Gastrocnemius medialis (tissue), 4 donors: ENCODE results near the gene ZNF304. TPM values are rescaled to one million over a fixed set of nuclear protein-coding genes. Genes with fewer than 3 reads are reported as not detected.

Experiments used
- ATAC-seq, 2 donors: fragments of 150-250 bp; one replicate each; pipeline ENCODE4 v1.9.1; 2016
- DNase-seq, 2 donors: peaks; one replicate each; pipeline ENCODE4 v3.0.0-alpha.2; 2019
- H3K27ac ChIP-seq, 4 donors: fragments of 200-600 bp; sonication (generic); 1 replicate in 1 of 4; 2 replicates in 3 of 4; pipeline ENCODE4 v1.5.1; 2016 to 2018; ENCODE audit warnings: mild to moderate bottlenecking in 2 of 4, moderate library complexity in 1 of 4
- H3K27me3 ChIP-seq, 3 donors: fragments of 200-600 bp; sonication (generic) in 2 of 3; 1 replicate in 1 of 3; 2 replicates in 2 of 3; pipeline versions ENCODE4 v1.5.1 to v1.6.0; 2016 to 2019; ENCODE audit warnings: mild to moderate bottlenecking in 1 of 3, moderate library complexity in 1 of 3
- H3K36me3 ChIP-seq, 2 donors: fragments of 200-600 bp; sonication (generic) in 1 of 2; one replicate each; pipeline ENCODE4 v1.5.1; 2017 to 2018
- H3K4me1 ChIP-seq, 2 donors: fragments of 200-600 bp; sonication (generic) in 1 of 2; one replicate each; pipeline ENCODE4 v1.5.1; 2016 to 2017; ENCODE audit warnings: mild to moderate bottlenecking in 2 of 2
- H3K4me3 ChIP-seq, 4 donors: fragments of 200-600 bp; sonication (generic) in 3 of 4; 1 replicate in 1 of 4; 2 replicates in 3 of 4; pipeline ENCODE4 v1.5.1; 2016 to 2019; ENCODE audit warnings: mild to moderate bottlenecking in 2 of 4
- H3K9me3 ChIP-seq, 3 donors: fragments of 200-600 bp; sonication (generic) in 2 of 3; 1 replicate in 1 of 3; 2 replicates in 2 of 3; pipeline ENCODE4 v1.5.1; 2016 to 2019
- POLR2A ChIP-seq, 2 donors: fragments of 450-650 bp; IDR thresholded peaks; one replicate each; pipeline ENCODE4 v1.6.1; 2017; ENCODE audit warnings: antibody characterized with exemption in 2 of 2, mild to moderate bottlenecking in 2 of 2, moderate library complexity in 2 of 2
- in situ Hi-C, 4 donors: fragments of 200-750 bp; cut with MboI; loops; one replicate each; pipeline versions ENCODE4 v1.15.0 to v1.8.0; 2017; ENCODE audit warnings: low sequenced_read_pairs in 4 of 4
- intact Hi-C: fragments of 100-400 bp; cut with DNase I; formaldehyde crosslinking; loops from one replicate; pipeline ENCODE4 v1.15.1; 2023; ENCODE audit warnings: low total_unique reads
- total RNA-seq, 4 donors: library from RNA; depleted of rRNA; stranded (reverse); fragments of >200 nt; gene quantifications; one replicate each; pipeline versions ENCODE4 v1.1.0 to v1.2.3, GENCODE V29; 2016
- TF ChIP-seq, protein P1 (sequence below), 5 experiments: fragments of 450-650 bp in 3 of 5; fragments of 200-600 bp in 2 of 5; sonication (generic) in 2 of 5; IDR thresholded peaks in 4 of 5; conservative IDR thresholded peaks in 1 of 5; 1 replicate in 4 of 5; 2 replicates in 1 of 5; pipeline ENCODE4 v1.5.1; 2016 to 2019; ENCODE audit warnings: antibody characterized with exemption in 5 of 5, mild to moderate bottlenecking in 3 of 5, moderate library complexity in 3 of 5

The ZNF304 gene
- total RNA-seq, 4 donors from 2014 or later: 4.1 to 6.5 (median 4.8) TPM

DNA sequence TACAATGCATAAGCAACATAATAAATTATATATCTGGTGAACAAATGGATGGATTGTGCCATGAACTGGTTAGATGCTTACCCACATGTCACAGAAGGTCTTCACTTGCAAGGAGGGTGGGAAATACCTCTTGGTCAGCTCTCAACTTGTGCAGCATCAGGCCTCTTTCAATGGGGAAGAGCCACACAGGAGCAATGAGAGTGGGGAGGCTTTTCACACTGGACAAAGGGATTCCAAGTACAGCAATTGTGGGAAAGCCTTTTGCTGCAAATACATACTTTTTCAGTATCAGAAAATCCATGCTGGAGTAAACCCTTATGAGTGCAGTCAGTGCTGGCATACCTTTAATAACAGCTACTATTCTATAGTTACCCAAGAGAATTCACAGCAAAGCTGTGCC lies 42.6 kb upstream of the ZNF304 start:
- DNase-seq: no peak
- Histone ChIP-seq H3K4me1 (peaks cover under 1 to 6% of the 10 kb centered on the region in 2 donors), H3K27me3 (no peaks in the 10 kb centered on the region), H3K9me3 (no peaks in the 10 kb centered on the region), H3K4me3 (no peak overlapping the region), H3K36me3 (peaks cover 0 to 5% of the 10 kb centered on the region in 2 donors), H3K27ac (no peak overlapping the region)
- ATAC-seq: no peak
- in situ Hi-C loops (no loop called here), intact Hi-C loops (no loop called here)
- TF ChIP-seq POLR2A (IDR thresholded peaks at IDR 0.05): no peak
- TF ChIP-seq, protein P1, sequence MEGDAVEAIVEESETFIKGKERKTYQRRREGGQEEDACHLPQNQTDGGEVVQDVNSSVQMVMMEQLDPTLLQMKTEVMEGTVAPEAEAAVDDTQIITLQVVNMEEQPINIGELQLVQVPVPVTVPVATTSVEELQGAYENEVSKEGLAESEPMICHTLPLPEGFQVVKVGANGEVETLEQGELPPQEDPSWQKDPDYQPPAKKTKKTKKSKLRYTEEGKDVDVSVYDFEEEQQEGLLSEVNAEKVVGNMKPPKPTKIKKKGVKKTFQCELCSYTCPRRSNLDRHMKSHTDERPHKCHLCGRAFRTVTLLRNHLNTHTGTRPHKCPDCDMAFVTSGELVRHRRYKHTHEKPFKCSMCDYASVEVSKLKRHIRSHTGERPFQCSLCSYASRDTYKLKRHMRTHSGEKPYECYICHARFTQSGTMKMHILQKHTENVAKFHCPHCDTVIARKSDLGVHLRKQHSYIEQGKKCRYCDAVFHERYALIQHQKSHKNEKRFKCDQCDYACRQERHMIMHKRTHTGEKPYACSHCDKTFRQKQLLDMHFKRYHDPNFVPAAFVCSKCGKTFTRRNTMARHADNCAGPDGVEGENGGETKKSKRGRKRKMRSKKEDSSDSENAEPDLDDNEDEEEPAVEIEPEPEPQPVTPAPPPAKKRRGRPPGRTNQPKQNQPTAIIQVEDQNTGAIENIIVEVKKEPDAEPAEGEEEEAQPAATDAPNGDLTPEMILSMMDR (IDR thresholded peaks at IDR 0.05 in 4 of 5, conservative IDR thresholded peaks at IDR 0.05 in 1 of 5): no peak

DNA sequence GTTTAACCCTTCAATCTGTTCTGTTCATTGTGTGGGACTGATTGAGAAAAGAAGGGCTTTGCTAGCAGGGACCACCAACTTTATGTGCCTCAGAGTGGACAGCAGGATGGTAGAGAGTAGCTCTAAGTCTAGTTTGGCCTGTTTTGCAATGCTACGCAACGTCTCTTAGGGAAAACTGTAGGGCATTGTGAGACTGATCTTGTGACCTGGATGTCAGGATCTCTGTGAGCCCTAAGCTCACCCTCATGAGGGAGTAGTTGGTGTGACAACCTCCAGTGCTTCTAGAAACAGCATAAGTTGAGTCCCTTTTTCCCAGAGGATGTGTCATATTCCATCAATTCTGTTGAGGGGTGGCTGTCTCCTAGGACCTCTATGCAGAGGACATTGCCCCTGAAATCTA lies 40.3 kb upstream of the ZNF304 start:
- no peak overlapping the region for H3K27ac ChIP-seq
- H3K4me3 ChIP-seq: no peak overlapping the region
- in situ Hi-C loops (no loop called here), intact Hi-C loops (no loop called here)
- H3K4me1 ChIP-seq: no peaks in the 10 kb centered on the region
- H3K36me3 ChIP-seq: no peaks in the 10 kb centered on the region
- TF ChIP-seq, protein P1 (IDR thresholded peaks at IDR 0.05 in 4 of 5, conservative IDR thresholded peaks at IDR 0.05 in 1 of 5): no peak
- TF ChIP-seq POLR2A (IDR thresholded peaks at IDR 0.05): no peak
- DNase-seq: no peak
- H3K9me3 ChIP-seq: no peaks in the 10 kb centered on the region
- ATAC-seq: peak in 1 of 2 donors; percentile 36
- H3K27me3 ChIP-seq: no peaks in the 10 kb centered on the region

DNA sequence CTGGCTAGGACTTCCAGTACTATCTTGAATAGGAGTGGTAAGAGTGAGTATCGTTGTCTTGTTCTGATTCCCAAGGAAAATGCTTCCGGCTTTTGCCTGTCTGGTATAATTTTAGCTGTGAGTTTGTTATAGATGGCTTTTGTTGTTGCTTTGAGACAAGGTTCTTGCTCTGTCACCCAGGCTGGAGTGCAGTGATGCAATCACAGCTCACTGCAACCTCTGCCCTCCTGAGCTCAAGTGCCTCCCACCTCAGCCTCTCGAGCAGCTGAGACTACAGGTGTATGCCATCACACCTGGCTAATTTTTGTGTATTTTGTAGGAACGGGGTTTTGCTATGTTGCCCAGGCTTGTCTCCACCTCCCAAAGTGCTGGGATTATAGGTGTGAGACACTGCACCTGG lies 36.9 kb upstream of the ZNF304 start:
- Histone ChIP-seq H3K27me3 (no peaks in the 10 kb centered on the region), H3K4me1 (no peaks in the 10 kb centered on the region)

DNA sequence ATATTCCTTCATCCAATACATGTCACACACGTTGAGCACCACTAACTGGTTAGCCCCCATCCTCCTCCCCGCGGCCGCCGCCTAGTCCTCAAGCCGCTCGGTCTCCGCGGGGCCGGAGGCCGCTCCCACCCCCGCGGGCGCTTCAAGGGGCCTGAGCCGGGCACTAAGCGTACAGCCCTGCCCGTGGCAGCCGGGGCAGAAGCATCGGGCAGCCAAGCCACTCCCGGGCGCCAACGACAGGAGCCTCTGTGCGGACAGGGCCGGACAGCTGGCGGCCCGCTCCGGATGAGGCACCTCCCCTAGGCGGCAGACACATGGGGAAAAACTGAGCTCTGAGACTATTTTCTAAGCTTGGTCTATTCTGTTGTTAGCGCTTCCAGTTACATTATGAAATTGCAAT lies 33.6 kb upstream of the ZNF304 start:
- Histone ChIP-seq H3K27ac (peak overlapping the region; percentile 33 to 71 (median 50)), H3K4me3 (peak overlapping the region; percentile 34 to 47 (median 44)), H3K27me3 (no peaks in the 10 kb centered on the region), H3K4me1 (peaks cover 15 to 19% of the 10 kb centered on the region in 2 donors), H3K9me3 (no peaks in the 10 kb centered on the region), H3K36me3 (no peaks in the 10 kb centered on the region)
- DNase-seq (peak in 1 of 2 donors; percentile 38), ATAC-seq (peak in 1 of 2 donors; percentile 21)
- TF ChIP-seq, protein P1 (IDR thresholded peaks at IDR 0.05 in 4 of 5, conservative IDR thresholded peaks at IDR 0.05 in 1 of 5): no peak
- no peak for TF ChIP-seq POLR2A (IDR thresholded peaks at IDR 0.05)
- in situ Hi-C loops (no loop called here), intact Hi-C loops (loop anchor here (2.0 kb wide), 1 partner anchor 15 kb away; no protein-coding TSS in a partner anchor)

More for the DNA sequence above, 36.9 kb upstream of the ZNF304 start:
- ATAC-seq: no peak
- Histone ChIP-seq H3K36me3 (no peaks in the 10 kb centered on the region), H3K4me3 (no peak overlapping the region), H3K27ac (no peak overlapping the region), H3K9me3 (no peaks in the 10 kb centered on the region)
- in situ Hi-C loops: no loop called here
- intact Hi-C loops: no loop called here
- TF ChIP-seq POLR2A (IDR thresholded peaks at IDR 0.05): no peak
- TF ChIP-seq, protein P1 (IDR thresholded peaks at IDR 0.05 in 4 of 5, conservative IDR thresholded peaks at IDR 0.05 in 1 of 5): no peak
- DNase-seq: no peak

DNA sequence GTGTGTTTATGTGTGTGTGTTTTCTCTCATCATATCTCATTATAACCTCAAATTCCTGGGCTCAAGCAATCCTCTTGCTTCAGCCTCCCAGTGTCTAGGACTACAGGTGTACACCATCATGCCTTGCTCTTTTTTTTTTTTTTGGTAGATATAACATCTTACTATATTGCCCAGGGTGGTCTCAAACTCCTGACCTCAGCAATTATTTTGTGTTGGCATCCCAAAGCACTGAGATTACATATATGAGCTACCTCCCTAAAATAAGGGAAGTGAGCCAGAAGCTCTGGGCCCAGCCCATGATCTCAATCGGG lies 31.2 kb upstream of the ZNF304 start:
- in situ Hi-C loops: no loop called here
- Histone ChIP-seq H3K4me1 (peaks cover 18 to 19% of the 10 kb centered on the region in 2 donors), H3K9me3 (no peaks in the 10 kb centered on the region), H3K27ac (peak overlapping the region; percentile 87 to 98 (median 91)), H3K4me3 (peak overlapping the region; percentile 65 to 99 (median 91)), H3K27me3 (no peaks in the 10 kb centered on the region), H3K36me3 (peaks cover 0 to 20% of the 10 kb centered on the region in 2 donors)
- no peak for TF ChIP-seq POLR2A (IDR thresholded peaks at IDR 0.05)
- TF ChIP-seq, protein P1 (IDR thresholded peaks at IDR 0.05 in 4 of 5, conservative IDR thresholded peaks at IDR 0.05 in 1 of 5): no peak
- intact Hi-C loops: loop anchor here (1.0 to 2.0 kb wide), 4 partner anchors 19 to 69 kb away; partner anchors contain the start of genes TRAPPC2B, ZNF460, ZNF547 and ZNF548
- no peak for DNase-seq
- ATAC-seq: peak; percentile 38 to 43
